GM21528 (cell line): Measurements from ENCODE around the gene CBY2.
"Not testable (repeated sequence)": the region's sequence is repeated elsewhere in the genome, so short reads cannot be mapped to it uniquely, and the experiment has no call there.

Source experiments
- ATAC-seq: cut with Tn5 transposase; IDR thresholded peaks from one replicate; pipeline ENCODE4 v1.9.1; 2021; ENCODE audit warnings: mild to moderate bottlenecking, moderate library complexity; ENCODE audit not compliant: unreplicated experiment, low FRiP score

Gene CBY2

DNA sequence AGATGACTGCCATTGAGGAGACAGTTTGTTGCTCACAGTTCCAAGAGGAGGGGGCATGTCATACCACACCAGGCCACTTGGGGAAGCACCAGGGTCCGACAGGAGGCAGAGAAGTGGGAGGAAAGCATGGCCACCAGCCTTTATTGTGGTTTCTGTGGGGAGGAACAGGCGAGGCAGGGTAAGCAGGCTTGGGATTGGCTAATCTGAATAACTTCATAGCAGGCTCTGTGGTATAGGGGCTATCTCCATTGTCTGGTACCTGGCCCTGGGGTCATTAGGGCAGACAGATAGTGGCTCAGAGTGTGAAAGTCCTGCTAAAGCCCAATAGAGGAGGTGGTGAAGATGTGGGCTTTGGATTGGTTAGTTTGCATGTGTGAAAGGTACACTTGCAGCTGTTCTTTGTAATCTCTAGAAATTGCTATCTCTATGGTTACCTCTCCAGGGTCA is 35.5 kb downstream of the CBY2 start:
- no peak for ATAC-seq

DNA sequence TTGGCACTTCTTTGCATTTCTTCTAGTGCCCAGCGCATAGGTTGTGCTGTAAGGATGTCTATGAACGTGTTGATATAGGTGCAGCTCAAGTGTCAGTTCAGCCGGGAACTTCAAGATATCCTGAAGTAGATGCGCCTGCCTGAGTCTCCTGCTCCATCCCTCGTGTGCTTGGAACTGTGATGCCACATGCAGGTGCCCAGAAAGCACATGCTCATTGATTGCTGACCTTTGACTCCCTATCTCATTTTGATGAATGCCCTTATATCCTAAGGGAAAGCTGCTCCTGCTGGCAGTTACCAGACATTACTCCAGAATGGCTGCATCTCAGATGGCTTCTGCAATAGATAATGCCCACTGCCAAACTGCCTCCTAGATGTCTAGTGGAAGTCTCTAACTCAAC is 40.9 kb downstream of the CBY2 start:
- no peak for ATAC-seq

DNA sequence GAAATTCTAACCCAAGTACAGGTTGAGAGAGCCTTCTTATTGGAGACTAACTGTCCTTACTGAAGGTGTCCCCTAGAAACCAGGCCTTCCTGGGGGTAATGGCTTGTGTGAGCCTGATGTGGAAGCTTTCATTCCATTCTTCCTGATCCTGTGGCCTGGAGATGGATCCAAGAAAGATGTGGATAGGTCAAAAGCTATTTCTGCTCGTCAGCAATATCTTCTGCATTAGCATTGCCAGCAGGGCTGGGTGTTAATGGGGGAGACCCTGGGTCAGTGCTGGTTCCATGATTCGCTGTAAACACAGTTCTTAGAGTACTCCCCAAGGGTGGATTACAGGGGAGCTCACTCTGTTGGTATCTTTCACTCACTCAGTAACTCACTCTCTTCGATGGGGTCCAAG is 42.9 kb downstream of the CBY2 start:
- no peak for ATAC-seq

DNA sequence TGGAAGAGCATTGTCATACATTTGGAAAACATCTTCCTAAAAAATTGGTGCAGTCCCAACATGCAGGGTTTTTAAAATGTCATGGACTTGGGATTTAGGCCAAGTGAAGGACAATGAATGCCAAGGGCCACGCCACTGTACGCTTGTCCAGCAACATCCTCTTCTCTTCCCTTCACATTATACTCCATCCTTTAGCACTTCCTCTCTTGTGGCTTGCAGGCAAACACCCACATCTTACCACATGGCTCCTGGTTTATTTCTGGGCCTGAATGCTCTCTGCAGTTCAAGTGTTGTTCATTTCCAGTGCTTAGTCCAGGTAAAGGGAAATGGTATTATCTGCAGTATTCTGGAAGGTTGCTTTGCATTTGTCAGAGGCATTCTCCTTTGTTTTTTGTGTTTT is 45.0 kb downstream of the CBY2 start:
- no peak for ATAC-seq

DNA sequence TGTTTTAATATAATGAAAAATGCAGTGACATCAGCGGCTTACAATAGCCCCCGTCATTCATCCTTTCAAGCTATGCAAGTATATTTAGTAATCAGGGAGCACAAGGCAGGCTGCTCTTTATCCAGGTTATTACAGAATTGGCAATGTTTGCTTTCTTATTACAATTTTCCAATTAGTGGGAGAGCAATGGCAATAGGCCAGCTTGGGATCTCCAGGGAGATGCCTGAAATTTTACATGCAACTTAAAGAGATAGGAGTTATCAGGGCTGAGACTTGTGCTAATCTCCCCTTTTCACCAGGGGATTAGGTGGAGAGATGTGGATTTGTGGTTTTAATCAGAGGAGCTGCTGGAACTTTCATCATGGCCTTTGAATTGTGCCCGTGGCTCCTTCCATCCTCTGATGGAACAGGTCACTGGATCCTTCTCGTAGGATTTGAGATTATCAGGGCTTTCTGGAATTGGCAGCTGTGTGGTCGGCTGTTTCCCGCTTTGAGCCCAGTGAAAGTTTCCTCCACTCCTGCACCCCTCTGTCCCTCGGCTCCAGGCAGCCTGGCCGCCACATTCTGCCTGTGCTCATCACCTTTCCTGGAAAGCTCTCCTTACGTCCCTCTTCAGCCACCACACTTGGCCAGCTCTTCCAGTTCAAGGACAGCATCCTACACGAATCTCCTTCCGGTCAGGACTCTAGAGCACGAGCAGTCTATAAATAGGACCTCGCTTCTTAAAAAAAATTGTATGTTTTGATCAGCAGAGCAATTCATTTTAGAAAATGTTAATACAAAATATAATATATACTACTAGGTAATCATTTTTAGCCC is 47.0 kb downstream of the CBY2 start:
- ATAC-seq: no peak

DNA sequence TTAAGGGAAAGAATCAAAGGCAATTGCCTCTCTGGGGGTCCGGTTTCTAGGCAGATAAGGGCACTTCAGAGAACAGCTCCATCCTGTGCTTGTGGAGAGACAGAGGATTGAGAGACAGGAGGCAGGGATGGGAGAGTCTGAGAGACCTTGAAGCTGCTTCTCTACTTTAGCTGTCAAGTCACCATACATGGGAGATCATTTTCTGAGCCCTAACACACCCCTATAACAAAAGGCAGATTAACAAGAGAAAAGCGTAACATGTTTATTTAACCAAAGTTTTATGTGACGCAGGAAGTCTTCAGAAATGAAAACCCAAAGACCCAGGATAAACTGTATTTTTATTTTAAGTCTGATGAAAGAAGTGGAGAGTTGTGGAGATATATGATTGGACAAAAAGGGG is 48.4 kb downstream of the CBY2 start:
- ATAC-seq: no peak

DNA sequence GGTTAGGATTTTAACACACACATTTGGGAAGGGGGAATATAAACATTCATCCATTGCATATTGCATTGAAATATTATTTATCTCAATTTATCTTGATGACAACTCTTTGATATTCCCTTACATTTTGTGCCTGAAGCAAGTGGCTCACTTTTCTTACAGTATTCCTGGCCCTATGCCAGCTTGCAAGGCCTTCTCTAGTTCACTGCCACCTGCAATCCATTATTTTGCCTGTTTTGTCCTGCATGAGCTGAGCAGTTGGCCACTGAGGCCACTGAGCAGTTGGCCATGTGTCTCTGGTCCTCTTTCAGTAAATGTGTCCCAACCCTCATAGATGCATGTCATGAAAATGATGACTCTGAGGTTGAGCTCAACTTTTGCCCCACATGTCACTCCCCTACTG is 49.8 kb downstream of the CBY2 start:
- ATAC-seq: no peak

DNA sequence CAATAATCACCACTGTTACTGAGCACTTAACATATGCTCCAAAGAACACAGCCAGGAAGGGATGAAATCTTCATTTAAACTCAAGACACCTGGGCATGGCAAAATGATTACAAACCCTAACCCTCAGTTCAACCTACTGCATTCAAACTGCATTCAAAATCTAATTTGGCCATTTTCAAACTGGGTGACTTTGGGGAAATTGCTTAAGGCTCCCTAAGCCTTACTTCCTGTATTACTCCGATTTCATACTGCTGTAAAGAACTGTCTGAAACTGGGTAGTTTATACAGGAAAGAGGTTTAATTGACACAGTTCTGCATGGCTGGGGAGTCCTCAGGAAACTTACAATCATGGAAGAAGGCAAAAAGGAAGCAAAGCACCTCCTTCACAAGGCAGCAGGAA is 50.4 kb downstream of the CBY2 start:
- ATAC-seq: no peak

DNA sequence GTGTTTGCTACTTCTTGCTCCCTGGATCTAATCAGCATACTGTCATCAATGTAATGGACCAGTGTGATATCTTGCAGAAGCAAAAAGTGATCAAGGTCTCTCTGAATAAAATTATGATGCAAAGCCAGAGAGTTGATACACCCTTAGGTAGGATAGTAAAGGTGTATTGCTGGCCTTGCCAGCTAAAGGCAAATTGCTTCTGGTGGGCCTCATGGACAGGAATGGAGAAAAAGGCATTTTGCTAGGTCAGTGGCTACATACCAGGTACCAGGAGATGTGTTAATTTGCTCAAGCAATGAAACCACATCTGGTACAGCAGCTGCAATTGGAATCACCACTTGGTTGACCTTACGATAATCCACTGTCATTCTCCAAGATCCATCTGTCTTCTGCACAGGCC is 54.4 kb downstream of the CBY2 start:
- ATAC-seq: not testable (repeated sequence)

DNA sequence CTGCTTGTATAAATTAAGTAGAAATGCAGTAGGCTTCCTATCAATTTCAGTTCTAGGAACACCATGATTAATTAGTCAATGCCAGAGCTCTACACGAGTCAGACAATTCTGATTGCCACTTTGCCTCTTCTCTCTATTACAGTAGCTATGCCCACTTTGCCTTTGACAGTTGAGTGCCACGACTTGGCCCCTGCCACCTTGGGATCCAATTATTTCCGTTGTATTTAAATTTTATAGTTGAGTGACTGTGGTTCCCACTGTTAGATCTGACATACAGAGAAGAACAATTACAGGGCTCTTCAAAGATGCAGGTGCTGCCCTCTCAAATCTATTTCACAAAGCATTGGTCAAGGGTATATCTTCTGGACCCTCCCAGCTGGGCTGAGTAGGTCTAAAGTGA is 55.5 kb downstream of the CBY2 start:
- ATAC-seq: not testable (repeated sequence)

DNA sequence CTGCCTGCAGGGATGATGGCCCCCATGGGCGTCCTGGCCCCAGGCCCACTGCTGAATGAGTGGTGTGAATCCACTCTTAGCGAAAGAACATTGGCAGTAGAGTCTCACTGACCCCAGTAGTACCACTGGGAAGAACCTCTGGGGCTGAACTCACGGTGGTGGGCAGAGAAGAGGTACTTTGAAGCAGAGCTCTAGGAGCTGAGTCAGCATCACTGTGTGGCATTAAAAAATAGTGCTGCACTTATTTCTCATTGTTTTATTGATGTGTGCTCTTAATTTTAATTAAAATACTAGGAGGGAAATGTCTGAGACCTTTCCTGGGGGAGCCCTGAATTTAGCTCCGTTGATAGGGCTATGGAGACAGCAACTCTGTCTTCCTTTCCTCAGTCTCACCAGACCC is 61.3 kb downstream of the CBY2 start:
- no peak for ATAC-seq
